Bone marrow (tissue), 2 donors: ENCODE data around the gene GLYATL2.
A peak's percentile ranks its signal among the peaks of the same experiment; 100 is the strongest.

ENCODE experiments used
- DNase-seq, 2 donors: peaks; one replicate each; lab custom pipeline; 2025; lab: John Stamatoyannopoulos, UW

GLYATL2 gene, protein sequence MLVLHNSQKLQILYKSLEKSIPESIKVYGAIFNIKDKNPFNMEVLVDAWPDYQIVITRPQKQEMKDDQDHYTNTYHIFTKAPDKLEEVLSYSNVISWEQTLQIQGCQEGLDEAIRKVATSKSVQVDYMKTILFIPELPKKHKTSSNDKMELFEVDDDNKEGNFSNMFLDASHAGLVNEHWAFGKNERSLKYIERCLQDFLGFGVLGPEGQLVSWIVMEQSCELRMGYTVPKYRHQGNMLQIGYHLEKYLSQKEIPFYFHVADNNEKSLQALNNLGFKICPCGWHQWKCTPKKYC

GRCh38 chr11:58844361-58845005 lies at the start of gene GLYATL2:
Gene GLYATL2, minus strand, starts transcription at chr11:58844704. Its CDS starts 5,092 bp downstream, at chr11:58839612.
- DNase-seq: no peak

DNA sequence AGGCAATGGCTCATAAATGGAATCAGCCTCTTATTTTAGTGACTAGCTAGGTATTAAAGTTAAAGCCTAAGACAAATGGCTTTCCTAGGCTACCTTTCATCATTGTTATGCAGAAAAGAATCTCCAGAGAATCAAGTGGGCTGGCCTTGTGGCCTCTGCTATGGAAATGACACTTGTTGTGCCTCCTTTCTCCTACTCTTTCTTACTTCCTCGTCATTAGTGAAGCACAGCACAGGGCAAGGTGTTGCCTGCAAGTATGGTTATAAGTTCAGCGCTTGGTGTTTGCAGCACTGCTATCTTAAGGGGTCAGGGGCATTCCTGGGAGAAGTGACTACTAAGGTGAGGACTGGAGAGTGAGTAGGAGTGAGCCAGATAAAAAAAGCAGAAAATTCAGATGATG lies 49.4 kb upstream of the GLYATL2 start:
- DNase-seq: no peak

DNA sequence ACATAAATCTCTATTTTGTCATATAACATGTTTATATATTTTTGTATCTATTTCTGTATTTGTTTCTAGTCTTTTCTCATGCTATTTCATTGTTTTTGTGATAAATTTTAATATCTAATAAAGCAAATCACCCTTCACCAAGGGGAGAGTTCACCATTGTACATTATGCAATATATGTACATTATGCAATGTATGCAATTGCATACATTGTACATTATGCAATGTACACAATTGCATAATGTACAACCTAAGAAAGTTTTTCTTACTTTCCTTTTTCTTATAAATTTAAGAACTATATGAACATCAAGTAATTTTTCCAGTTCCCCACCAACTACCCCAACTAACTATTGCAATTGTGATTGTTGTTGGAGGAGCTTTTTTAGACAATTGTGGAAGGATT lies 44.1 kb upstream of the GLYATL2 start:
- DNase-seq: no peak

DNA sequence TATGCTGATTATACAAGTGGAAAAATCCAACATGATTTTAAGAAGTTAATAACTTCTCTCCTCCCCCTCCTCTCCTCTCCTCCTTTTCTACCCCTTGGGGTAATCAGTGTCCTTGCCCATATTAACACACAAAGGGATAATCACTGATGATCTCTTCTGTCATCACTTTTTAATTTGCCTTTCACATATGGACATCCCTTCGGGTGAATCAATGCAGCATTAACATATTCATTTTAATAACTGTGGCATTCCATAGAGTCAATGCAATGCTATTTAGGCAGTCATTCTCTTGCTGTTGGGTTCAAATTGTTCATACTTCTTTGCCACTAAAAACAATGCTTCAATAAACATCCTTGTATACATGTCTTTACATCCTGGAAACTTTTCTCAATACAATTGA lies 42.9 kb upstream of the GLYATL2 start:
- DNase-seq: no peak

GRCh38 chr11:58880625-58881024 lies 36.1 kb upstream of the GLYATL2 start:
- no peak for DNase-seq

DNA sequence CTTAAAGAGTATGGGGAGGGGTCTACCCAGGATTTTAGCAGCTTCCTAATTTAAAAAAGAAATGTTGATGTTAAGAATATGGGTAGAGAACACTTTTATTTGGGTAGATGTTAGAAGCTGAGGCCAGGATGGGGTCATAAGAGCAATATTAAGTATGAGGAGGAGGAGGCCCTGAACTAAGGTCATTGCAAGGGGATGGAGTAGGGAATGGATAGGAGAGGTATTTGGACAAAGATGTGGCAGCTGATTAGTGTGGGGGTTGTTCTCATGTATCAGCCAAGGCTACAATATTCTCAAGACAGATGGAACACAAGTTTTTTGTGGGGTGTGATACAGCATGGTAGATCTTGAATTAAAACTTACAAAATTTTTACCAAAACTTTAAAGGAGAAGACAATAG lies 35.7 kb upstream of the GLYATL2 start:
- no peak for DNase-seq

DNA sequence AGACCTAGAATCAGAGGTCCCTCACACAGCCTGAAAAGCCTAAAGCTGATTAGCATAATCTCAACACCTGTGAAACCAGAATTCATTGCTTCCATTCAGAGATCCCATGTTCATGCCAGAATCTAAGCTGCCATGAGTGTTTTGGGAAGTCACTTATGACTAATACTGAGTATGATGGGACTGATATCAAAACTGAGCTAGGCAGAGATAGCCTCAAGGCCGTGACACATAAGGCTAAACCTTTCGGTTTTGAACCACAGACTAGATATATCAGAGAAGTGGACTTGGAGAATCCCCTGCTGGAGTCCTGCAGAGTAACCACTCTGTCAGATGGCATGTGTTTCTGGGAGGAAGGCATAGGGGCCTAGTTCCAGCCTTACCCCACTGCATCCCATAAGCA lies 23.1 kb upstream of the GLYATL2 start:
- no peak for DNase-seq

DNA sequence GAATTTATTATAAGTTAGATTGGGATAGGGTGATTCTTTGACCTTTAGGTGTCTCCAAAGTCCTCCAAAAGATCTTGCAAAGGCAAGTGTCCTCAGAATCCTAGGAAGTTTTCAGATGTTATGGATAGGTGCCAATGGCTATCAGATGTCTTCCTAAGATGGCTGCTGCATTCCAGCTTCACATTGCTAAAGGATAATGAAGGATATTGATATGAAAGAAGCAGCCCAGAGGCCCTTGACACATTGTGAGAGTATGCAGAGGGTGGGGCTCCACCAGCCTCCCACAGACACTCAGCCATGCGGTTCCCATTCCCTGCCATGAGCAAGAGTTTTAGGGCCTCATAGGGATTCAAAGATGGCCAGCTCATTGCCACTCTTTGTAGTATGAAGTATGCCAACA lies 22.3 kb upstream of the GLYATL2 start:
- DNase-seq: no peak

- no peak for DNase-seq
Observed at GRCh38 chr11:58864335-58864734, 19.8 kb upstream of the GLYATL2 start.

- DNase-seq: no peak
Observed at GRCh38 chr11:58863697-58864096, 19.2 kb upstream of the GLYATL2 start.

DNA sequence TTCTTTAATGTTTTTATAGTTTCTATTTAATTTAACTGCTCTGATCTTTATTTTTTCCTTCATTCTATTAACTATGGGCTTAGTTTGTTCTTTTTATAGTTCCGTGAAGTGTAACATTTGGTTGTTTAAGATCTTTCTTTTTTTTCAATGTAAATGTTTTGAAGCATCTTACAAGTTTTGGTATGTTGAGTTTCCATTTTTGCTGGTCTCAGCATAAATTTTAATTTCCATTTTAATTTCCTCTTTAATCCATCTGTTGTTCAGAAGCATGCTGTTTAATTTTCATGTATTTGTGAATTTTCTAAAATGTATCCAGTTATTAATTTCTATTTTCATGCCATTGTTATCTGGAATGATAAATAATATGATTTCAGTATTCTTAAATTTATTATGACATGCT lies 17.0 kb upstream of the GLYATL2 start:
- DNase-seq: no peak

DNA sequence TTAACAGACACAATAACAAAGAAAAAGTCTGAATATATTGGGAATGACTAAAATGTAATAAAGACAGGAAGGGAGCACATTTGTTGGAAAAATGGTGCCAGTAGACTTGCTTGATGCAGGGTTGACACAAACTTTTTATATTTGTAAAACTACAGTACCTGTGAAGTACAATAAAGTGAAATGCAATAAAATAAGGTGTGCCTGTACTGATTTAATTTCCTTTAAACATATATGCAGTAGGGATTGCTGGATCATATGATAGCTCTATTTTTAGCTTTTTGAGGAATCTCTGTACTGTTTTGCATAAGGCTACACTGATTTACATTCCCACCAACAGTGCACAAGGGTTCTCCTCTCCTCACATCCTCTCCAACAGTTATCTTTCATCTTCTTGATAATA lies 12.3 kb upstream of the GLYATL2 start:
- DNase-seq: no peak

- peak in 1 of 2 donors; percentile 66 for DNase-seq
Observed at GRCh38 chr11:58845386-58845785, 882 bp upstream of the GLYATL2 start.

- DNase-seq: no peak
Observed at GRCh38 chr11:58837707-58838388, 6.7 kb downstream of the GLYATL2 start.

GRCh38 chr11:58832056-58832645 lies 12.4 kb downstream of the GLYATL2 start:
- DNase-seq: no peak

- DNase-seq: no peak
Observed at GRCh38 chr11:58830673-58831301, 13.7 kb downstream of the GLYATL2 start.

DNA sequence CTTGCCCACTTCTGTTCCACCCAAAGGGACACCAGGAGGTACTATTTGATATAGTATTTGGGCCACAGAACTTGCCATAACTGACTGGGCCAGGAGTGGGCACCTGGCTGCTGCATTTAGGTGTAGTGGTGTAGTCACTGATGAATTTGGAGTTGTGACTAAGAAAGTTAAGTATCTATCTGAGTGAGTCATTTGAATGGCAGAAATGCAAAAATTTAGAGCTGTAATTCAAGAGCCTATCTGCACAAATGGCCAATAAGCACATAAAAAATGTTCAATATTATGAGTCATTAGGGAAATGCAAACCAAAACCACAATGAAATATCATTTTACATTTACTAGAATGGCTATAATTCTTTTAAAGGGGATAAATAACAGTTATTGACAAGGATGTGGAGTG lies 14.7 kb downstream of the GLYATL2 start:
- no peak for DNase-seq

DNA sequence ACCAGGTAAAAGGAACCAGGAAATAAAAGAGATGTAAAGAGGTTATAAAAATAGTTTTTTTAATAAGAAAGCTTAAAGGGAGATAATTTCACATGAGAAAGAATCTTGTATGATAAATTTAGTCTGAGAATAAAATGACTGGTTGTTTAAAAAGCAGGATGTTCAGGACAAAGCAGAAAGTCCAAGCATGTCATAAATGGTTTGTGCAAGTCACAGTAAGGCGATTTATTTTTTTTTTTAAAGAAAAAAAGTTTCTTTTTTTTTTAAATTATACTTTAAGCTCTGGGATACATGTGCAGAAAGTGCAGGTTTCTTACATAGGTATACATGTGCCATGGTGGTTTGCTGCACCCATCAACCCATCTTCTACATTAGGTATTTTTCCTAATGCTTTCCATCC lies 30.8 kb downstream of the GLYATL2 start:
- no peak for DNase-seq

- DNase-seq: no peak
Observed at GRCh38 chr11:58811499-58811898, 33.0 kb downstream of the GLYATL2 start.

DNA sequence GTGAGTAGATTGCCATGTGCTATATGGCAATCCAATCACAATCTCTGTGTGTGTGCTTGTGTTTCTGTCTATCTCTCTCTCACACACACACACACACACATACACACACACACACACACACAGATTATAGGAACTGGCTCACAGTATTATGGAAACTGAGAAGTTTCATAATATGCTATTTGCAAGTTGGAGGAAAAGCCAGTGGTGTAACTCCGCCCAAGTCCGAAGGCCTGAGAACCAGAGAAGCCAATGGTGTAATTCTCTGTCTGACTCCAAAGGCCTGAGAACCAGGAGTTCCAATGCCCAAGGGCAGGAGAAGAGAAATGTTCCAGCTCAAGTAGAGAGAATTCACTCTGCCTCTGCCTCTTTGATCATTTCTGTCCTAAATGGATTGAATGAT lies 37.2 kb downstream of the GLYATL2 start:
- no peak for DNase-seq

DNA sequence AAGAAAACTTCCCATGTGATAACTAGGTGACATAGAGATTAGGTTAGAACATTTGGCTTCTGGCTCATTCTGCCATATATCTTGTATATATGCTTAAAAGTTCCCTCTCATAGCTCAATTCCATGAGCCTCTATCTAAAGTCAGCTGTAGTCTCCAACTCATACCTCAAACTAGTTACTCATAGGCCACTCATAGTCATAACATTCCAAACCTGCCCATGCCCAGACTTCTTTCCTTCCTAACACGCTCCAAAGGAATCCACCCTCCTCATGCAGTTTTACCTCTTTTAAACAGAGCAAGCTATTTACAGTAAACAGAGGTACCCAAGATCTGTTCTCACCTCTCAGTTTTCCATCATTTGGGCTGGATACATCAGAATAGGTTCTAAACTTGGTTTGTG lies 39.4 kb downstream of the GLYATL2 start:
- DNase-seq: no peak

DNA sequence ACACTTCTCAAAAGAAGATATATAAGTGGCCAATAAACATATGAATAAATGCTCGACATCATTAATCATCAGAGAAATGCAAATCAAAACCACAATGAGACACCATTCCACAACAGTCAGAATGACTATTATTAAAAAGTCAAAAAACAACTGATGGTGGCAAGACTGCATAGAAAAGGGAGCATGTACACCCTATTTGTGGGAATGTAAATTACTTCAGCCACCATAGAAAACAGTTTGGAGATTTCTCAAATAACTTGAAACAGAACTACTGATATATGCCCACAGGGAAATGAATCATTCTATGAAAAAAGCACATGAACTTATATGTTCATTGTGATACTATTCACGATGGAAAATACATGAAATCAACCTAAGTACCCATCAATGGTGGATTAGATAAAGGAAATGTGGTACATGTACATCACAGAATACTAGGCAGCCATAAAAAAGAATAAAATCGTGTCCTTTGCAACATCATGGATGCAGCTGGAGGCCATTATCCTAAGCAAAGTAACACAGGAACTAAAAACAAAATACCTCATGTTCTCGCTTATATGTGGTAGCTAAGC lies 42.4 kb downstream of the GLYATL2 start:
- no peak for DNase-seq
